ENCODE data around the gene BCL11A.

Gene BCL11A

GRCh38 chr2:60486067-60486466 is 67.4 kb downstream of the BCL11A start (continued):
- TF ChIP-seq CSRNP3 (CRISPR knock-in tag; IDR thresholded peaks at IDR 0.05) (no peak), ZC3H10 (CRISPR knock-in tag; IDR thresholded peaks at IDR 0.05) (no peak), RARB (CRISPR knock-in tag; IDR thresholded peaks at IDR 0.05) (no peak), GLIS3 (CRISPR knock-in tag; IDR thresholded peaks at IDR 0.05) (no peak), OSR1 (CRISPR knock-in tag; IDR thresholded peaks at IDR 0.05) (no peak), TOX (CRISPR knock-in tag; IDR thresholded peaks at IDR 0.05; ENCODE audit: borderline replicate concordance) (no peak)

- no peak for ATAC-seq
- TF ChIP-seq ZFP3 (CRISPR knock-in tag; IDR thresholded peaks at IDR 0.05), result no peak
- TF ChIP-seq ZNF8 (CRISPR knock-in tag; IDR thresholded peaks at IDR 0.05), result no peak
- TF ChIP-seq ZNF70 (CRISPR knock-in tag; IDR thresholded peaks at IDR 0.05), result no peak
- no peak for TF ChIP-seq CSDC2 (CRISPR knock-in tag; IDR thresholded peaks at IDR 0.05)
- no peak for TF ChIP-seq RARB (CRISPR knock-in tag; IDR thresholded peaks at IDR 0.05)
- TF ChIP-seq POU6F1 (CRISPR knock-in tag; IDR thresholded peaks at IDR 0.05; ENCODE audit: borderline replicate concordance, low read depth), result no peak
- TF ChIP-seq TCF4 (CRISPR knock-in tag; IDR thresholded peaks at IDR 0.05; ENCODE audit: borderline replicate concordance), result no peak
- TF ChIP-seq GLIS3 (CRISPR knock-in tag; IDR thresholded peaks at IDR 0.05), result no peak
- TF ChIP-seq TOX (CRISPR knock-in tag; IDR thresholded peaks at IDR 0.05; ENCODE audit: borderline replicate concordance), result no peak
- no peak for TF ChIP-seq ZFP30 (CRISPR knock-in tag; IDR thresholded peaks at IDR 0.05)
- no peak for TF ChIP-seq ISL1 (CRISPR knock-in tag; IDR thresholded peaks at IDR 0.05)
- TF ChIP-seq BACH2 (CRISPR knock-in tag; IDR thresholded peaks at IDR 0.05; ENCODE audit: borderline replicate concordance), result no peak
- TF ChIP-seq ZNF565 (CRISPR knock-in tag; conservative IDR thresholded peaks at IDR 0.05; ENCODE audit: low read depth), result no peak
Observed at GRCh38 chr2:60485550-60485949, 67.9 kb downstream of the BCL11A start.

DNA sequence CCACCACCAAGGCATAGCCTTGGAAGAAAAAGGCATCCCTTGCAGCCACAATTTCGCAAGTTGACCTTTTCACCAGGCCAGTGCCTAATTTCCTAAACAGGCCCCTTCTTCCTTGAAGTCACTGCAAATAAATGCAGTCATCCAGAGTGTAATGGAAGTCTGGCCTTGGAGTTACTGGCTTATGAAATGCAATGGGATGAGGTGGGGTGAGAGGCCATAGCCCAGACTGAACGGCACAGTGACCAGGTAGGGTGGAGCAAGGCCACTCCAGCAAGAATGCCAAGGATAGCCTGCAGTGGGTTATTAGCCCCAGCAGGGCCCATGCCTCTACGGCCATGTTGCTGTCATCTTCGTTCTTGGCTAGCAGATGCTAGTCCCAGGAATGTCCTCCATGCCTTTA is 68.4 kb downstream of the BCL11A start:
- ATAC-seq, result no peak
- TF ChIP-seq POU6F1 (CRISPR knock-in tag; IDR thresholded peaks at IDR 0.05; ENCODE audit: borderline replicate concordance, low read depth) (no peak), TCF4 (CRISPR knock-in tag; IDR thresholded peaks at IDR 0.05; ENCODE audit: borderline replicate concordance) (no peak), CSDC2 (CRISPR knock-in tag; IDR thresholded peaks at IDR 0.05) (no peak), TSHZ2 (CRISPR knock-in tag; IDR thresholded peaks at IDR 0.05) (no peak), ZNF8 (CRISPR knock-in tag; IDR thresholded peaks at IDR 0.05) (no peak), ZFP30 (CRISPR knock-in tag; IDR thresholded peaks at IDR 0.05) (no peak), OSR1 (CRISPR knock-in tag; IDR thresholded peaks at IDR 0.05) (no peak)

DNA sequence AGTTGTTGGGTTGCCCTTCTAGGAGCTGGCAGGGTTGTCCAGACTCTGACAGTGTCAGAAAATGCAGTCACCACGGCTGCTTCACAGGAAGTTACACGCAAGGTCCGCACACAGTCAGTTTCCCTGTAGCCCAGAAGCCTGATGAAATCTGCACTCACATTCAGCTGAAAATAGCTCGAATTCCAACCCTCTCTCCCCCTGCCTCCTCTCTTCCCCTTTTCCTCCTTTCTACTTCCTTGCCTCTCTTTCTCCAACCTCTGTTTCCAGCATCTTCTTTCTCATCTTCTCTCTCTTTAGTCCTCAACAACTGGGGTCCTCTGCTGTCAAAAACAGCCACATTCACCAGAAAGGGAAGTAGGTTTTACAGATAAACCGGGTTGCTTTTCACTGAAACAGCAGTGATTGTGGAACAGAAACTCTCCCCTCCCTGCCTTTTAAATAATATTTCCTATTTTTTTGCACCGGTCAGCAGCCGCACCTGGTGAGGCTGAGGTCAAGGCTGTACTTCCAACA is 69.3 kb downstream of the BCL11A start:
- no peak for TF ChIP-seq PATZ1 (CRISPR knock-in tag; IDR thresholded peaks at IDR 0.05; ENCODE audit: borderline replicate concordance)
- no peak for TF ChIP-seq POU6F1 (CRISPR knock-in tag; IDR thresholded peaks at IDR 0.05; ENCODE audit: borderline replicate concordance, low read depth)
- TF ChIP-seq OSR1 (CRISPR knock-in tag; IDR thresholded peaks at IDR 0.05), result no peak
- TF ChIP-seq ESRRG (CRISPR knock-in tag; IDR thresholded peaks at IDR 0.05), result no peak
- peak; percentile 82 for ATAC-seq

All from SK-N-SH treated with all-trans-retinoic acid at 6 μM for 48 hours (cell line).